ENCODE measurements around the gene MGLL. TPM values are rescaled to one million over a fixed set of nuclear protein-coding genes. Genes with fewer than 3 reads are reported as not detected.

MGLL gene
- polyA plus RNA-seq, 1 experiment: 108 TPM

- Histone ChIP-seq H3K36me3 (ENCODE audit: control insufficient read depth, insufficient read depth, low read length) (peaks cover 11% of the 10 kb centered on the region), H3K27me3 (ENCODE audit: control insufficient read depth, insufficient read depth, low read length) (no peaks in the 10 kb centered on the region; the same call in 1 of the 2 replicates), H3K4me3 (ENCODE audit: low read depth, low read length) (no peak overlapping the region)
- DNase-seq (ENCODE audit: low read depth): no peak
- CTCF ChIA-PET: interaction anchor here (0.8 kb wide), 1 partner anchor 43 kb away, joined by 4 read pairs; no protein-coding TSS in a partner anchor
- TF ChIP-seq CTCF (IDR thresholded peaks at IDR 0.05; ENCODE audit: insufficient read depth, low read depth, low read length): no peak
- POLR2A ChIA-PET: interaction anchor here (0.7 kb wide), 1 partner anchor 21 kb away, joined by 14 read pairs; no protein-coding TSS in a partner anchor
These were observed 103.9 kb downstream of the MGLL start for GRCh38 chr3:127718245-127718915.

- CTCF ChIA-PET: interaction anchor here (0.8 to 1.6 kb wide), 2 partner anchors 21 to 44 kb away, joined by 4 read pairs; no protein-coding TSS in a partner anchor
- H3K4me3 ChIP-seq (ENCODE audit: low read depth, low read length): no peak overlapping the region
- peaks cover 14% of the 10 kb centered on the region for H3K36me3 ChIP-seq (ENCODE audit: control insufficient read depth, insufficient read depth, low read length)
- no peaks in the 10 kb centered on the region; the same call in 1 of the 2 replicates for H3K27me3 ChIP-seq (ENCODE audit: control insufficient read depth, insufficient read depth, low read length)
- no peak for TF ChIP-seq CTCF (IDR thresholded peaks at IDR 0.05; ENCODE audit: insufficient read depth, low read depth, low read length)
- no peak for DNase-seq (ENCODE audit: low read depth)
- POLR2A ChIA-PET: interaction anchor here (0.7 kb wide), 1 partner anchor 20 kb away, joined by 14 read pairs; no protein-coding TSS in a partner anchor
These were observed 104.7 kb downstream of the MGLL start for GRCh38 chr3:127717357-127718244.

- no peaks in the 10 kb centered on the region; the same call in 1 of the 2 replicates for H3K27me3 ChIP-seq (ENCODE audit: control insufficient read depth, insufficient read depth, low read length)
- TF ChIP-seq CTCF (IDR thresholded peaks at IDR 0.05; ENCODE audit: insufficient read depth, low read depth, low read length): no peak
- no peak for DNase-seq (ENCODE audit: low read depth)
- H3K4me3 ChIP-seq (ENCODE audit: low read depth, low read length): no peak overlapping the region
- ChIA-PET POLR2A (no interaction called here), CTCF (interaction anchor here (1.6 to 1.7 kb wide), 2 partner anchors 10 to 20 kb away, joined by 4 to 5 read pairs; no protein-coding TSS in a partner anchor)
- peaks cover 16% of the 10 kb centered on the region for H3K36me3 ChIP-seq (ENCODE audit: control insufficient read depth, insufficient read depth, low read length)
These were observed 105.9 kb downstream of the MGLL start for GRCh38 chr3:127716384-127716783.

- Histone ChIP-seq H3K36me3 (ENCODE audit: control insufficient read depth, insufficient read depth, low read length) (peaks cover 14% of the 10 kb centered on the region), H3K4me3 (ENCODE audit: low read depth, low read length) (no peak overlapping the region), H3K27me3 (ENCODE audit: control insufficient read depth, insufficient read depth, low read length) (no peaks in the 10 kb centered on the region)
- no peak for DNase-seq (ENCODE audit: low read depth)
- no peak for TF ChIP-seq CTCF (IDR thresholded peaks at IDR 0.05; ENCODE audit: insufficient read depth, low read depth, low read length)
- CTCF ChIA-PET: interaction anchor here (1.7 kb wide), 1 partner anchor 9 kb away, joined by 5 read pairs; no protein-coding TSS in a partner anchor
- POLR2A ChIA-PET: no interaction called here
These were observed 106.8 kb downstream of the MGLL start for GRCh38 chr3:127715532-127715931.

- no peak for TF ChIP-seq CTCF (IDR thresholded peaks at IDR 0.05; ENCODE audit: insufficient read depth, low read depth, low read length)
- Histone ChIP-seq H3K27me3 (ENCODE audit: control insufficient read depth, insufficient read depth, low read length) (no peaks in the 10 kb centered on the region), H3K4me3 (ENCODE audit: low read depth, low read length) (no peak overlapping the region), H3K36me3 (ENCODE audit: control insufficient read depth, insufficient read depth, low read length) (peaks cover 12% of the 10 kb centered on the region)
- ChIA-PET CTCF (interaction anchor here (1.7 kb wide), 1 partner anchor 9 kb away, joined by 5 read pairs; no protein-coding TSS in a partner anchor), POLR2A (no interaction called here)
- DNase-seq (ENCODE audit: low read depth): no peak
These were observed 107.4 kb downstream of the MGLL start for GRCh38 chr3:127714866-127715265.

Measured in BJ (cell line).